ENCODE results near the gene SOST.

The SOST gene

GRCh38 chr17:43740541-43740940 is 18.1 kb downstream of the SOST start:
- no peak for DNase-seq

GRCh38 chr17:43737722-43738121 is 20.9 kb downstream of the SOST start:
- DNase-seq: no peak

- DNase-seq: no peak
These were observed 22.2 kb downstream of the SOST start for GRCh38 chr17:43736389-43736788.

- no peak for DNase-seq
These were observed 24.2 kb downstream of the SOST start for GRCh38 chr17:43734376-43734775.

GRCh38 chr17:43733956-43734355 is 24.6 kb downstream of the SOST start:
- DNase-seq: no peak

- no peak for DNase-seq
These were observed 25.6 kb downstream of the SOST start for GRCh38 chr17:43732958-43733357.

- no peak for DNase-seq
These were observed 30.5 kb downstream of the SOST start for GRCh38 chr17:43728081-43728480.

GRCh38 chr17:43723697-43724359 is 34.8 kb downstream of the SOST start:
- DNase-seq: peak; percentile 48

- DNase-seq: no peak
These were observed 35.5 kb downstream of the SOST start for GRCh38 chr17:43722870-43723665.

GRCh38 chr17:43722269-43722619 is 36.3 kb downstream of the SOST start:
- DNase-seq: peak; percentile 22

GRCh38 chr17:43721537-43722268 is 36.9 kb downstream of the SOST start:
- no peak for DNase-seq

GRCh38 chr17:43720311-43721060 is 38.1 kb downstream of the SOST start:
- DNase-seq: peak; percentile 83

GRCh38 chr17:43719578-43719977 is 39.0 kb downstream of the SOST start:
- DNase-seq: no peak

- DNase-seq: peak; percentile 44
These were observed 40.0 kb downstream of the SOST start for GRCh38 chr17:43718544-43718943.

GRCh38 chr17:43717913-43718312 is 40.7 kb downstream of the SOST start:
- DNase-seq: no peak

- peak; percentile 26 for DNase-seq
These were observed 44.0 kb downstream of the SOST start for GRCh38 chr17:43714465-43715149.

- peak; percentile 63 for DNase-seq
These were observed 45.0 kb downstream of the SOST start for GRCh38 chr17:43713494-43714162.

GRCh38 chr17:43712397-43712796 is 46.2 kb downstream of the SOST start:
- no peak for DNase-seq

- no peak for DNase-seq
These were observed 48.5 kb downstream of the SOST start for GRCh38 chr17:43710101-43710500.

GRCh38 chr17:43709210-43709609 is 49.4 kb downstream of the SOST start:
- DNase-seq: no peak

GRCh38 chr17:43707184-43707583 is 51.4 kb downstream of the SOST start:
- DNase-seq: no peak

GRCh38 chr17:43706235-43706634 is 52.4 kb downstream of the SOST start:
- no peak for DNase-seq

Data from DMS53 (cell line).